22Rv1 (cell line): ENCODE data around the gene PITRM1.

Source experiments
- H3K27ac ChIP-seq: fragments of 450-650 bp; 2 replicates; pipeline ENCODE4 v1.5.1; 2017
- ZFX ChIP-seq: fragments of 450-650 bp; IDR thresholded peaks from 2 replicates; pipeline ENCODE4 v1.6.1; 2017; ENCODE audit warnings: antibody characterized with exemption, borderline replicate concordance
- TF ChIP-seq, protein P1 (sequence below): fragments of 450-650 bp; IDR thresholded peaks from 2 replicates; pipeline ENCODE4 v1.5.1; 2017; ENCODE audit warnings: mild to moderate bottlenecking

Gene PITRM1

DNA sequence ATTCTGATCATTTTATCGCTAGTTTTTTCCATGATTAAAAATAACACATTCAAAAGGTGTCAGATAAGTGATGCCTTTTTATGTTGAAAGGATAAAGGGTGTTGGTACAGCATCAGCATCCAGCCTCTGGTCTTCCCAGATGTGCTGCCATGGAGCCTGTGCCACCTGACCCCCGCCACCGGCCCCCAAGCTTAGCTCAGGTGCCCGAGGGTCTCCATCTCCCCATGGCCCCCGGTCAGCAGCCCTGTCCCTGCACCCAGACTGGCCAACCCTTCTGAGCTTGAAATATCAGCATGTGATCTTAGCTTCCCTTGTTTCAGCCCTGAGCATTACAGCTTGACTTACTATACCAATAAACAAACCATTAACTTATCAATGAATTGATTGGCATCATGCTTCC is 80.7 kb downstream of the PITRM1 start:
- no peak for TF ChIP-seq ZFX
- TF ChIP-seq, protein P1, sequence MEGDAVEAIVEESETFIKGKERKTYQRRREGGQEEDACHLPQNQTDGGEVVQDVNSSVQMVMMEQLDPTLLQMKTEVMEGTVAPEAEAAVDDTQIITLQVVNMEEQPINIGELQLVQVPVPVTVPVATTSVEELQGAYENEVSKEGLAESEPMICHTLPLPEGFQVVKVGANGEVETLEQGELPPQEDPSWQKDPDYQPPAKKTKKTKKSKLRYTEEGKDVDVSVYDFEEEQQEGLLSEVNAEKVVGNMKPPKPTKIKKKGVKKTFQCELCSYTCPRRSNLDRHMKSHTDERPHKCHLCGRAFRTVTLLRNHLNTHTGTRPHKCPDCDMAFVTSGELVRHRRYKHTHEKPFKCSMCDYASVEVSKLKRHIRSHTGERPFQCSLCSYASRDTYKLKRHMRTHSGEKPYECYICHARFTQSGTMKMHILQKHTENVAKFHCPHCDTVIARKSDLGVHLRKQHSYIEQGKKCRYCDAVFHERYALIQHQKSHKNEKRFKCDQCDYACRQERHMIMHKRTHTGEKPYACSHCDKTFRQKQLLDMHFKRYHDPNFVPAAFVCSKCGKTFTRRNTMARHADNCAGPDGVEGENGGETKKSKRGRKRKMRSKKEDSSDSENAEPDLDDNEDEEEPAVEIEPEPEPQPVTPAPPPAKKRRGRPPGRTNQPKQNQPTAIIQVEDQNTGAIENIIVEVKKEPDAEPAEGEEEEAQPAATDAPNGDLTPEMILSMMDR, result no peak
- H3K27ac ChIP-seq, result no peak overlapping the region

- no peak overlapping the region for H3K27ac ChIP-seq
- TF ChIP-seq, protein P1, result no peak
- TF ChIP-seq ZFX, result no peak
Measured at GRCh38 chr10:3090914-3091787, 81.4 kb downstream of the PITRM1 start.

GRCh38 chr10:3090388-3090787 is 82.2 kb downstream of the PITRM1 start:
- H3K27ac ChIP-seq, result no peak overlapping the region

More at GRCh38 chr10:3090388-3090787, 82.2 kb downstream of the PITRM1 start:
- TF ChIP-seq, protein P1, result no peak
- TF ChIP-seq ZFX, result no peak
